GM21529 (cell line): ENCODE results near the gene ATP10B.
"Not testable (repeated sequence)": the region's sequence is repeated elsewhere in the genome, so short reads cannot be mapped to it uniquely, and the experiment has no call there.

Experiments used
- ATAC-seq: cut with Tn5 transposase; IDR thresholded peaks from one replicate; pipeline ENCODE4 v1.9.1; 2021; ENCODE audit not compliant: unreplicated experiment

The ATP10B gene, protein sequence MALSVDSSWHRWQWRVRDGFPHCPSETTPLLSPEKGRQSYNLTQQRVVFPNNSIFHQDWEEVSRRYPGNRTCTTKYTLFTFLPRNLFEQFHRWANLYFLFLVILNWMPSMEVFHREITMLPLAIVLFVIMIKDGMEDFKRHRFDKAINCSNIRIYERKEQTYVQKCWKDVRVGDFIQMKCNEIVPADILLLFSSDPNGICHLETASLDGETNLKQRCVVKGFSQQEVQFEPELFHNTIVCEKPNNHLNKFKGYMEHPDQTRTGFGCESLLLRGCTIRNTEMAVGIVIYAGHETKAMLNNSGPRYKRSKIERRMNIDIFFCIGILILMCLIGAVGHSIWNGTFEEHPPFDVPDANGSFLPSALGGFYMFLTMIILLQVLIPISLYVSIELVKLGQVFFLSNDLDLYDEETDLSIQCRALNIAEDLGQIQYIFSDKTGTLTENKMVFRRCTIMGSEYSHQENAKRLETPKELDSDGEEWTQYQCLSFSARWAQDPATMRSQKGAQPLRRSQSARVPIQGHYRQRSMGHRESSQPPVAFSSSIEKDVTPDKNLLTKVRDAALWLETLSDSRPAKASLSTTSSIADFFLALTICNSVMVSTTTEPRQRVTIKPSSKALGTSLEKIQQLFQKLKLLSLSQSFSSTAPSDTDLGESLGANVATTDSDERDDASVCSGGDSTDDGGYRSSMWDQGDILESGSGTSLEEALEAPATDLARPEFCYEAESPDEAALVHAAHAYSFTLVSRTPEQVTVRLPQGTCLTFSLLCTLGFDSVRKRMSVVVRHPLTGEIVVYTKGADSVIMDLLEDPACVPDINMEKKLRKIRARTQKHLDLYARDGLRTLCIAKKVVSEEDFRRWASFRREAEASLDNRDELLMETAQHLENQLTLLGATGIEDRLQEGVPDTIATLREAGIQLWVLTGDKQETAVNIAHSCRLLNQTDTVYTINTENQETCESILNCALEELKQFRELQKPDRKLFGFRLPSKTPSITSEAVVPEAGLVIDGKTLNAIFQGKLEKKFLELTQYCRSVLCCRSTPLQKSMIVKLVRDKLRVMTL (N-terminal part only)

GRCh38 chr5:160852049-160852448, at the start of gene ATP10B:
TSS of gene ATP10B (minus strand) at chr5:160852211. CDS start at chr5:160688074, 164,137 bp downstream.
- ATAC-seq, result no peak

- no peak for ATAC-seq
Observed at GRCh38 chr5:160901656-160902055, 49.6 kb upstream of the ATP10B start.

- ATAC-seq, result no peak
Observed at GRCh38 chr5:160899735-160900134, 47.7 kb upstream of the ATP10B start.

GRCh38 chr5:160893180-160893964, 41.4 kb upstream of the ATP10B start:
- ATAC-seq, result not testable (repeated sequence)

DNA sequence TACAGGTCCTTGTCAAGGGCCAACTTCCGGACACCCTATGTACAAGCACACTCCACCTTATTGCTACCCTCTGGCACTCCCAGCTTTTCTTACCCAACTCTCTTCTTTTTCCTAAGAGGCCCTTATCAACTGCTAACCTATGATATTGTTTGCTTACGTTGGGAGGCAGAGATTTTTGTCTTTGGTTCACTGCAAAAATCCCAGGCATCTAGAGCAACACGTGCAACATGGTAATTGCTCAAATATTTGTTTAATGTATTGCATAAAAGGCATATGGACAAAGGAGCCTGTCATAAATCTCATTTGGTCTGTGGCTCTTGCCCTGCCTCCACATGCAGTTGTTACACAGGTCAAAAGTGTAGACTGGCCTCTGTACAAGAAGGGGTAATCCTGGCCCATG, 35.8 kb upstream of the ATP10B start:
- no peak for ATAC-seq

GRCh38 chr5:160873560-160874200, 21.7 kb upstream of the ATP10B start:
- ATAC-seq, result not testable (repeated sequence)

GRCh38 chr5:160869989-160870521, 18.0 kb upstream of the ATP10B start:
- ATAC-seq, result no peak

GRCh38 chr5:160867976-160868375, 16.0 kb upstream of the ATP10B start:
- no peak for ATAC-seq

DNA sequence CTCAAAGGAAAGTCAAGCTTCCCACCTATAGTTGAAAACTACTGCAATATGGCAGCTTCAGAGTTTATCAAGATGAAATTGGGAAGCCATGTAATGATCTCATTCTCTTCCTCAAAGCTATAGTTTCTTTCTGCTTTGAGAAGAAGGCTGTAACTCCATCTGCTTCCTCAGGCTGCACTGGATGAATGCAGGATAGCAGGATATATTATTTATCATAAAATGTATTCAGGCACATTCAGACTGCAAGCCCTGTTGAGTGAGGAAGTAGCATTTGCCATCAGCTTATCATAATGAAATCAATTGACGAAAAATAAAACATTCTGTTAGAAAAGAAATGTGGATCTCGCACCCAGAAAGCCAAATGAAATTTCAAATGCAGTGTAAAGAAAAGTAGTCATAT, 560 bp downstream of the ATP10B start:
- ATAC-seq, result no peak

- ATAC-seq, result no peak
Observed at GRCh38 chr5:160850421-160850820, 1.6 kb downstream of the ATP10B start.

- no peak for ATAC-seq
Observed at GRCh38 chr5:160847526-160848085, 4.4 kb downstream of the ATP10B start.

DNA sequence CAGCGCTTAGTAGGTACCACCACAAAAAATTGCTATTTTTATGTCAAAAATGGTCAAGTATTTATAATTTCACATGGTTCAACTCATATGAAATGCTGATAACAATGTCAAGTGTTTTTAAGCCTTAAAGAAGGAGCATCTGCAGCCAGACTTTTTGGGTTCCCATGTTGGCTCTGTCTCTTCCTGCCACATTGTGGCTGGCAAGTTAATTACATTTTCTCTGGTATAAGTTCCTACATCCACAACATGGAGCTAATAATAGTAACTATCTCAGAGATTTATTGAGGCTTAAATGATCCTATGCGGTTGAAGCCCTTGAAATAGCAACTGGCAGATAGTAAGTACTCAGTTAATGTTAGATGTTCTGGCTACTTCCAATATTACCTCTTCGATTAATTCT, 5.4 kb downstream of the ATP10B start:
- no peak for ATAC-seq

- ATAC-seq, result no peak
Observed at GRCh38 chr5:160844177-160844576, 7.8 kb downstream of the ATP10B start.

DNA sequence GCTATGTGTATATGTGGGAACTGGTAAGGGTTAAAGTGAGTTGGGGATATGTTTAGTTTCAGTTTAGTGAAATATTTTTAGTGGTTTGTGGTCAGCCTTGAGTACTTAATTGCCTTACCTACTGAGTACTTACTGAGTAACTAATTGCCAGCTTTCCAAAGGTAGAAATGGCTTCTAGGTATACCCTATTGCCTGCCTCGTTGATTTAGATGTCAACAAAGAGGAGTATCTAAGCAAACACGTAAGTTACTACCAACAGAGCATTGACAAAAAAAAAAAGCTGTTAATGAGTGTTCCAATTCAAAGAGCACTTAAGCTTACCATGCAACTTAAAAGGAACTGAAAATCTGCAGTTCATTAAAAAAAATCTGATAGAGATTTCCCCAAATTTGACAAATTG, 8.8 kb downstream of the ATP10B start:
- ATAC-seq, result peak; percentile 94

DNA sequence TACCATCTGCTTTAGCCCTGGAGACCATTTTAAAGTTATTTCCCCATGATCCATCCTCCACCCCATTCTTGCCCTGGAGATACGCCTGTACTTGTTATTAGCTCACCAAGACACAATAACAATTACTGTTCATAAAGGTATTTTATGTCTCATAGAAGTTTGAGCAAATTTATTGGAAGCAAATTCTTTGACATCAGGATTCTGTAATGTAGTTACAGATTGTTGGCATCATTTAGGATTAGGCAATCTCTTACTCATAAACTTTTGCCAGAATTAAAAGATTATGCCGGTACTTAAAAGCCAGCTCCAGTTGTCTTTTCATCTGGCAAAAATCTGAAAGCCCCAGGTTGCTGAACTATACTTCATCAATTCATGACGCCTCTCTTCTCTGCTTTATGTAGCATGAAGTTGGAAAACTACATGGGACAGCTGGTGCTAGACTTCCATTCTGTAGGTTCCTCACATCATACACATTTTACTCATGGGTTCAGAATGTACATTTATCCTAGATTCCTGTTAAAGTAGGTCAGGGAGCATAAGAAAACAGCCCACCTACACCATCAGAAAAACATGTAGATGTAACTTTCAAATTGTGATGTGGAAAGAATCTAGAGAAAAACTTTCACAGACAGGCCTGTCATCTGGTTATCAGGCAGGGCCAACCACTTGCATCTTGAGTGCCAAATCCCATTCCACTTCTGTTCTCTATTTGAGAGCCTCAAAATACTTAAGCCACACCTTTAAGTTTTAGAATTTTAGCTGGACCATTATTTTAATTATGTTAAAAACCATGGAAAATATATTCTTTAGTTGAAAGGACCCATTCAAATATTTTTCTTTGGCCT, 14.0 kb downstream of the ATP10B start:
- ATAC-seq, result no peak

DNA sequence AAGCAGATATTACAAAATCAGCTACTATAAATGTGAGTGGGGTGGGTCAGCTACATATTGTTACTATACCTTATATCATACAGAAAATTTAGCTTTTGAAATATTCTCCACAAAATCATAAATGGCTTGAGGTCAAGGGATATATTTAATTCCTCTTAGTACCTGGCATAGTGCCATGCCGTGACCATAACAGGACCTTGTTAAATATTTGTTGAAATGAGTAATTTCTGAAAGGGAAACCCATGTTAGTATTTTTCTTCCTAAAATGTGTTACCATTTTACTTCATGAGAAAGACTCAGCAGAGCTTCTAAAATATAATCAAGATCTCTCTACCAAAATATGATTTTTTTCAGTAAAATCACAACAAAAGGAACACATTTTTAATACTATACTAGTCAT, 14.8 kb downstream of the ATP10B start:
- no peak for ATAC-seq

- no peak for ATAC-seq
Observed at GRCh38 chr5:160835818-160836528, 16.0 kb downstream of the ATP10B start.

GRCh38 chr5:160835376-160835775, 16.6 kb downstream of the ATP10B start:
- no peak for ATAC-seq
